OCI-LY7 (cell line): ENCODE measurements around the gene FAM3B. TPM values are rescaled to one million over a fixed set of nuclear protein-coding genes. Genes with fewer than 3 reads are reported as not detected.
A peak's percentile ranks its signal among the peaks of the same experiment; 100 is the strongest.

Experiments
- BruUV-seq: library from RNA; stranded (reverse); fragments of 400-500 nt; replicated peaks from 2 replicates; lab custom pipeline; 2021; lab: Mats Ljungman, UMichigan
- CTCF ChIA-PET: fragments of 300-600 bp; sonication (Branson Sonifier 250); formaldehyde crosslinking; loops from one replicate; lab custom pipeline; 2022; ENCODE audit warnings: antibody characterized with exemption; ENCODE audit not compliant: unreplicated experiment; lab: Charles Lee
- POLR2A ChIA-PET: fragments of 300-600 bp; sonication (Branson Sonifier 250); formaldehyde crosslinking; loops from one replicate; lab custom pipeline; 2022; ENCODE audit warnings: antibody characterized with exemption; lab: Charles Lee
- DNase-seq: peaks from one replicate; pipeline ENCODE4 v3.0.0-alpha.2; 2015; ENCODE audit warnings: low spot score
- H2AFZ ChIP-seq: fragments of 200-600 bp; sonication (generic), shearing (Covaris generic); 2 replicates; pipeline ENCODE4 v1.6.1; 2014; ENCODE audit warnings: mild to moderate bottlenecking, antibody characterized with exemption, low read length, moderate library complexity
- H3K27ac ChIP-seq: fragments of 200-600 bp; sonication (generic); 2 replicates; pipeline ENCODE4 v1.5.1; 2014; ENCODE audit warnings: mixed run types, low read depth, mild to moderate bottlenecking, moderate library complexity, low read length, inconsistent platforms; ENCODE audit not compliant: poor library complexity, severe bottlenecking
- H3K36me3 ChIP-seq: fragments of 200-600 bp; sonication (generic); 2 replicates; pipeline ENCODE4 v1.6.1; 2014; ENCODE audit warnings: mild to moderate bottlenecking, antibody characterized with exemption, low read length, moderate library complexity, mixed read lengths; ENCODE audit not compliant: insufficient read depth
- H3K4me1 ChIP-seq: fragments of 200-600 bp; sonication (generic); 2 replicates; pipeline ENCODE4 v1.5.1; 2014; ENCODE audit warnings: mild to moderate bottlenecking, low read length; ENCODE audit not compliant: insufficient read depth, poor library complexity, severe bottlenecking
- H3K4me2 ChIP-seq: fragments of 200-600 bp; sonication (generic); 2 replicates; pipeline ENCODE4 v1.6.1; 2014; ENCODE audit warnings: mild to moderate bottlenecking, low read length
- H3K4me3 ChIP-seq: fragments of 200-600 bp; sonication (generic); 2 replicates; pipeline ENCODE4 v1.5.1; 2014; ENCODE audit warnings: mild to moderate bottlenecking, low read depth, low read length; ENCODE audit not compliant: poor library complexity, severe bottlenecking
- H3K79me2 ChIP-seq: fragments of 200-600 bp; sonication (generic); 2 replicates; pipeline ENCODE4 v1.6.1; 2016; ENCODE audit warnings: low read depth, mild to moderate bottlenecking, low read length, moderate library complexity, mixed read lengths; ENCODE audit not compliant: insufficient read depth
- H3K9me2 ChIP-seq: fragments of 200-600 bp; sonication (generic); 2 replicates; pipeline ENCODE4 v1.6.1; 2016; ENCODE audit warnings: mild to moderate bottlenecking, low read length, mixed read lengths; ENCODE audit not compliant: insufficient read depth
- H3K9me3 ChIP-seq: fragments of 200-600 bp; sonication (generic); 2 replicates; pipeline ENCODE4 v1.6.1; 2014; ENCODE audit warnings: mild to moderate bottlenecking, mixed run types, low read length, mixed read lengths
- H4K20me1 ChIP-seq: fragments of 200-600 bp; sonication (generic); 2 replicates; pipeline ENCODE4 v1.6.1; 2014; ENCODE audit warnings: mild to moderate bottlenecking, antibody characterized with exemption, low read length, moderate library complexity, mixed read lengths; ENCODE audit not compliant: insufficient read depth
- EZH2phosphoT487 ChIP-seq: fragments of 200-600 bp; sonication (generic); IDR thresholded peaks from 2 replicates; pipeline ENCODE4 v1.6.1; 2018; ENCODE audit warnings: low read depth, borderline replicate concordance, mild to moderate bottlenecking, mixed run types, antibody characterized with exemption, low read length, moderate library complexity, mixed read lengths
- intact Hi-C: fragments of 100-400 bp; cut with micrococcal nuclease; formaldehyde crosslinking; loops from one replicate; pipeline ENCODE4 v1.10.0; 2022; ENCODE audit not compliant: unreplicated experiment
- total RNA-seq, 2 experiments: library from RNA; depleted of rRNA in 1 of 2; stranded (reverse); fragments of >200 nt in 1 of 2; shearing (Covaris generic) in 1 of 2; gene quantifications; 2 replicates each; pipeline ENCODE4 v1.2.3, GENCODE V29; 2014 to 2022
- TF ChIP-seq, protein P1 (sequence below): fragments of 200-600 bp; sonication (generic); conservative IDR thresholded peaks from 2 replicates; pipeline ENCODE4 v1.5.1; 2014; ENCODE audit warnings: mild to moderate bottlenecking, antibody characterized with exemption, low read length, moderate library complexity, mixed read lengths

Gene FAM3B
- total RNA-seq, 2 experiments from 2014 or later = 0.19 TPM; not detected in 1

GRCh38 chr21:41367945-41368734 lies 51.5 kb downstream of the FAM3B start:
- Histone ChIP-seq H3K4me3 (peak overlapping the region; percentile 60), H3K9me3 (no peaks in the 10 kb centered on the region), H3K4me2 (peak overlapping the region; percentile 86), H3K36me3 (no peaks in the 10 kb centered on the region), H3K79me2 (peaks cover 3% of the 10 kb centered on the region; the same call in 1 of the 2 replicates), H3K9me2 (no peaks in the 10 kb centered on the region), H4K20me1 (no peaks in the 10 kb centered on the region), H3K27ac (peak overlapping the region; percentile 93), H3K4me1 (peaks cover 46% of the 10 kb centered on the region), H2AFZ (peak overlapping the region; percentile 80)
- no TSS peak for BruUV-seq
- TF ChIP-seq EZH2phosphoT487 = no peak
- TF ChIP-seq, protein P1, sequence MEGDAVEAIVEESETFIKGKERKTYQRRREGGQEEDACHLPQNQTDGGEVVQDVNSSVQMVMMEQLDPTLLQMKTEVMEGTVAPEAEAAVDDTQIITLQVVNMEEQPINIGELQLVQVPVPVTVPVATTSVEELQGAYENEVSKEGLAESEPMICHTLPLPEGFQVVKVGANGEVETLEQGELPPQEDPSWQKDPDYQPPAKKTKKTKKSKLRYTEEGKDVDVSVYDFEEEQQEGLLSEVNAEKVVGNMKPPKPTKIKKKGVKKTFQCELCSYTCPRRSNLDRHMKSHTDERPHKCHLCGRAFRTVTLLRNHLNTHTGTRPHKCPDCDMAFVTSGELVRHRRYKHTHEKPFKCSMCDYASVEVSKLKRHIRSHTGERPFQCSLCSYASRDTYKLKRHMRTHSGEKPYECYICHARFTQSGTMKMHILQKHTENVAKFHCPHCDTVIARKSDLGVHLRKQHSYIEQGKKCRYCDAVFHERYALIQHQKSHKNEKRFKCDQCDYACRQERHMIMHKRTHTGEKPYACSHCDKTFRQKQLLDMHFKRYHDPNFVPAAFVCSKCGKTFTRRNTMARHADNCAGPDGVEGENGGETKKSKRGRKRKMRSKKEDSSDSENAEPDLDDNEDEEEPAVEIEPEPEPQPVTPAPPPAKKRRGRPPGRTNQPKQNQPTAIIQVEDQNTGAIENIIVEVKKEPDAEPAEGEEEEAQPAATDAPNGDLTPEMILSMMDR = no peak
- DNase-seq = peak; percentile 90
- CTCF ChIA-PET = interaction anchor here (1.0 to 1.9 kb wide), 7 partner anchors 42 to 85 kb away, joined by 3 to 5 read pairs (median 4); no protein-coding TSS in a partner anchor
- POLR2A ChIA-PET = interaction anchor here (1.3 to 3.8 kb wide), 8 partner anchors 7 to 84 kb away, joined by 3 to 17 read pairs (median 6); no protein-coding TSS in a partner anchor
- intact Hi-C loops = loop anchor here (1.0 to 10.0 kb wide), 4 partner anchors 47 to 557 kb away; no protein-coding TSS in a partner anchor

- ChIA-PET POLR2A (interaction anchor here (0.7 to 3.8 kb wide), 7 partner anchors 8 to 85 kb away, joined by 3 to 17 read pairs (median 3); no protein-coding TSS in a partner anchor), CTCF (interaction anchor here (0.6 to 1.3 kb wide), 8 partner anchors 10 to 86 kb away, joined by 3 to 5 read pairs (median 4); no protein-coding TSS in a partner anchor)
- TF ChIP-seq, protein P1 = no peak
- TF ChIP-seq EZH2phosphoT487 = no peak
- H3K9me3 ChIP-seq = no peaks in the 10 kb centered on the region
- H3K79me2 ChIP-seq = peaks cover 3% of the 10 kb centered on the region; the same call in 1 of the 2 replicates
- H3K4me2 ChIP-seq = peak overlapping the region; percentile 86
- intact Hi-C loops = loop anchor here (1.0 to 10.0 kb wide), 4 partner anchors 47 to 556 kb away; no protein-coding TSS in a partner anchor
- H4K20me1 ChIP-seq = no peaks in the 10 kb centered on the region
- no peaks in the 10 kb centered on the region for H3K9me2 ChIP-seq
- H3K4me3 ChIP-seq = peak overlapping the region; percentile 59
- H3K36me3 ChIP-seq = no peaks in the 10 kb centered on the region
- H3K4me1 ChIP-seq = peaks cover 46% of the 10 kb centered on the region
- no TSS peak for BruUV-seq
- H2AFZ ChIP-seq = peak overlapping the region; percentile 80
- peak overlapping the region; percentile 93 for H3K27ac ChIP-seq
- peak; percentile 52 for DNase-seq
Measured at GRCh38 chr21:41368735-41369104, 52.1 kb downstream of the FAM3B start.
